Kidney (tissue), 14 donors: Measurements from ENCODE around the gene POP5. TPM values are rescaled to one million over a fixed set of nuclear protein-coding genes. Genes with fewer than 3 reads are reported as not detected.
A peak's percentile ranks its signal among the peaks of the same experiment; 100 is the strongest.

Source experiments
- DNase-seq, 5 donors: peaks; one replicate each; pipeline ENCODE4 v3.0.0-alpha.2; 2013 to 2020
- FAIRE-seq: peaks from 2 replicates; lab custom pipeline; 2012; peaks lifted over from hg19 to GRCh38; lab: Jason Lieb, UNC
- H3K27ac ChIP-seq, 2 donors: one replicate each; pipeline ENCODE4 v1.7.0; 2013; ENCODE audit warnings: low read depth in 2 of 2, low read length in 2 of 2, inconsistent platforms in 1 of 2
- H3K27me3 ChIP-seq: one replicate; pipeline ENCODE4 v1.7.1; 2013; ENCODE audit warnings: low read length, inconsistent platforms; ENCODE audit not compliant: control insufficient read depth, insufficient read depth
- H3K36me3 ChIP-seq, 3 donors: one replicate each; pipeline versions ENCODE4 v1.7.0 to v1.7.1; 2013; ENCODE audit warnings: low read length in 3 of 3, control low read depth in 1 of 3, inconsistent platforms in 1 of 3; ENCODE audit not compliant: insufficient read depth in 3 of 3, control insufficient read depth in 2 of 3
- H3K4me1 ChIP-seq, 3 donors: one replicate each; pipeline versions ENCODE4 v1.7.0 to v1.7.1; 2013; ENCODE audit warnings: low read length in 3 of 3, inconsistent platforms in 1 of 3, low read depth in 1 of 3; ENCODE audit not compliant: control insufficient read depth in 2 of 3, insufficient read depth in 2 of 3
- H3K4me3 ChIP-seq, 3 donors: one replicate each; pipeline versions ENCODE4 v1.7.0 to v1.8.1; 2013; ENCODE audit warnings: low read length in 3 of 3, control low read depth in 1 of 3, inconsistent platforms in 1 of 3
- H3K9ac ChIP-seq, 3 donors: one replicate each; pipeline versions ENCODE4 v1.7.0 to v1.7.1; 2013; ENCODE audit warnings: low read length in 3 of 3, control low read depth in 1 of 3, inconsistent platforms in 1 of 3
- H3K9me3 ChIP-seq, 3 donors: one replicate each; pipeline versions ENCODE4 v1.7.0 to v1.7.1; 2013; ENCODE audit warnings: low read length in 3 of 3, control low read depth in 1 of 3, inconsistent platforms in 1 of 3; ENCODE audit not compliant: control insufficient read depth in 2 of 3, insufficient read depth in 1 of 3
- CTCF ChIP-seq: IDR thresholded peaks from 3 replicates; pipeline ENCODE4 v1.5.1; 2012; ENCODE audit warnings: mild to moderate bottlenecking, moderate library complexity, borderline replicate concordance; ENCODE audit not compliant: insufficient read depth; ENCODE audit errors: extremely low read depth
- intact Hi-C: fragments of 100-400 bp; cut with DNase I; formaldehyde crosslinking; loops from one replicate; pipeline ENCODE4 v1.11.1; 2022
- polyA plus RNA-seq: library from polyadenylated mRNA; stranded (reverse); fragments of 350-450 nt; fragmentation: Illumina TruSeq; extraction: RNeasy Lipid Tissue Mini Kit (QIAGEN cat#74804); gene quantifications from one replicate; pipeline ENCODE4 v1.2.3, GENCODE V29; 2014; ENCODE audit warnings: low read depth, low replicate concordance; ENCODE audit not compliant: insufficient read depth
- total RNA-seq: library from RNA; stranded (reverse); fragmentation: NEBNext Ultra II Directional; extraction: Animal tissue kit (Norgen Biotek cat#: 25700); gene quantifications from one replicate; pipeline ENCODE4 v1.2.1, GENCODE V29; 2021
- donor health status: control.
- donor health status: control.
- donor health status: control.
- donor health status: control.
- donor health status: control.
- donor health status: DM: yes; HTN: yes; CAD: no.
- donor health status: Normal renal cell carcinoma (clear cell type).

POP5 gene
- total and polyA plus RNA-seq, 2 donors from 2014 or later: 50.0 to 111 TPM

GRCh38 chr12:120562906-120563305, 18.3 kb downstream of the POP5 start:
- intact Hi-C loops: no loop called here
- no peaks in the 10 kb centered on the region for H3K27me3 ChIP-seq
- no peaks in the 10 kb centered on the region for H3K4me1 ChIP-seq
- peaks cover 7 to 69% (median 48%) of the 10 kb centered on the region in 3 donors for H3K36me3 ChIP-seq
- FAIRE-seq (no peak), DNase-seq (no peak)
- H3K9ac ChIP-seq: no peak overlapping the region
- peak overlapping the region in 1 of 2 donors; percentile 32 for H3K27ac ChIP-seq
- H3K9me3 ChIP-seq: no peaks in the 10 kb centered on the region
- H3K4me3 ChIP-seq: no peak overlapping the region
- TF ChIP-seq CTCF: no peak

- Histone ChIP-seq H3K4me3 (no peak overlapping the region), H3K9me3 (no peaks in the 10 kb centered on the region), H3K27me3 (no peaks in the 10 kb centered on the region), H3K27ac (no peak overlapping the region), H3K36me3 (peaks cover 10 to 57% (median 36%) of the 10 kb centered on the region in 3 donors), H3K9ac (no peak overlapping the region), H3K4me1 (peaks cover 0 to 3% (median 2%) of the 10 kb centered on the region in 3 donors)
- no peak for DNase-seq
- FAIRE-seq: no peak
- no peak for TF ChIP-seq CTCF
- intact Hi-C loops: no loop called here
Measured at GRCh38 chr12:120557589-120557988, 23.6 kb downstream of the POP5 start.

GRCh38 chr12:120554678-120555077, 26.5 kb downstream of the POP5 start:
- FAIRE-seq (no peak), DNase-seq (no peak)
- H3K36me3 ChIP-seq: peaks cover 8 to 38% (median 20%) of the 10 kb centered on the region in 3 donors
- no peak for TF ChIP-seq CTCF
- no peak overlapping the region for H3K9ac ChIP-seq
- peaks cover 0 to 6% (median 5%) of the 10 kb centered on the region in 3 donors for H3K4me1 ChIP-seq
- H3K4me3 ChIP-seq: no peak overlapping the region
- intact Hi-C loops: no loop called here
- H3K9me3 ChIP-seq: no peaks in the 10 kb centered on the region
- no peak overlapping the region for H3K27ac ChIP-seq
- H3K27me3 ChIP-seq: no peaks in the 10 kb centered on the region

GRCh38 chr12:120546050-120546386, 35.2 kb downstream of the POP5 start:
- no peak overlapping the region for H3K27ac ChIP-seq
- no peak for TF ChIP-seq CTCF
- H3K9me3 ChIP-seq: no peaks in the 10 kb centered on the region
- FAIRE-seq (no peak), DNase-seq (no peak)
- no peak overlapping the region for H3K4me3 ChIP-seq
- H3K4me1 ChIP-seq: peaks cover 0 to 26% (median 13%) of the 10 kb centered on the region in 3 donors
- H3K27me3 ChIP-seq: no peaks in the 10 kb centered on the region
- no peak overlapping the region for H3K9ac ChIP-seq
- intact Hi-C loops: no loop called here
- H3K36me3 ChIP-seq: peaks cover 5 to 30% (median 16%) of the 10 kb centered on the region in 3 donors
